Smooth muscle cell (in vitro differentiated cells): ENCODE data around the gene PLIN3. TPM values are rescaled to one million over a fixed set of nuclear protein-coding genes. Genes with fewer than 3 reads are reported as not detected.
A peak's percentile ranks its signal among the peaks of the same experiment; 100 is the strongest.
"Not testable (repeated sequence)": the region's sequence is repeated elsewhere in the genome, so short reads cannot be mapped to it uniquely, and the experiment has no call there.

Experiments
- DNase-seq: peaks from one replicate; lab custom pipeline; 2025; ENCODE audit not compliant: unreplicated experiment; lab: John Stamatoyannopoulos, UW
- H2AFZ ChIP-seq: fragments of 200-600 bp; sonication (generic); 2 replicates; pipeline ENCODE4 v1.6.0; 2016; ENCODE audit warnings: antibody characterized with exemption, low read depth, mild to moderate bottlenecking
- H3F3A ChIP-seq: fragments of 200-600 bp; sonication (generic); 2 replicates; pipeline ENCODE4 v1.6.0; 2017; ENCODE audit warnings: antibody characterized with exemption, low read depth
- H3K27ac ChIP-seq: fragments of 200-600 bp; sonication (generic); 2 replicates; pipeline ENCODE4 v1.5.1; 2016; ENCODE audit warnings: low read depth, mild to moderate bottlenecking
- H3K27me3 ChIP-seq: fragments of 200-600 bp; sonication (generic); 2 replicates; pipeline ENCODE4 v1.6.1; 2016; ENCODE audit warnings: low read depth, mild to moderate bottlenecking
- H3K36me3 ChIP-seq: fragments of 200-600 bp; sonication (generic); 2 replicates; pipeline ENCODE4 v1.5.1; 2016; ENCODE audit warnings: low read depth
- H3K4me1 ChIP-seq: fragments of 200-600 bp; sonication (generic); 2 replicates; pipeline ENCODE4 v1.5.1; 2016; ENCODE audit warnings: low read depth
- H3K4me2 ChIP-seq: fragments of 200-600 bp; sonication (generic); 2 replicates; pipeline ENCODE4 v1.6.0; 2016; ENCODE audit warnings: mild to moderate bottlenecking
- H3K4me3 ChIP-seq: fragments of 200-600 bp; sonication (generic); 2 replicates; pipeline ENCODE4 v1.5.1; 2016; ENCODE audit warnings: mild to moderate bottlenecking
- H3K79me2 ChIP-seq: fragments of 200-600 bp; sonication (generic); 2 replicates; pipeline ENCODE4 v1.6.0; 2016; ENCODE audit warnings: low read depth, mild to moderate bottlenecking
- H3K9ac ChIP-seq: fragments of 200-600 bp; sonication (generic); 2 replicates; pipeline ENCODE4 v1.6.0; 2016; ENCODE audit warnings: low read depth
- H3K9me3 ChIP-seq: fragments of 200-600 bp; sonication (generic); replicated peaks from 2 replicates; pipeline ENCODE4 v1.5.1; 2016; ENCODE audit warnings: low read depth
- H4K20me1 ChIP-seq: fragments of 200-600 bp; sonication (generic); 2 replicates; pipeline ENCODE4 v1.6.0; 2016; ENCODE audit warnings: low read depth
- WGBS: methylation state at CpG from one replicate; pipeline ENCODE4 v1.1.7; 2016; ENCODE audit warnings: low lambda C conversion rate; 5-methylcytosine and 5-hydroxymethylcytosine counted together
- polyA plus RNA-seq: library from polyadenylated mRNA; unstranded; fragments of >200 nt; fragmentation: Nextera tagmentation; extraction: Ambion mirVana; gene quantifications from 2 replicates; pipeline ENCODE4 v1.2.1, GENCODE V29; 2016
- total RNA-seq: library from RNA; depleted of rRNA; stranded (reverse); fragments of >200 nt; gene quantifications from 2 replicates; pipeline ENCODE4 v1.2.3, GENCODE V29; 2014
- TF ChIP-seq, protein P1 (sequence below): fragments of 200-600 bp; sonication (generic); IDR thresholded peaks from 2 replicates; pipeline ENCODE4 v1.5.1; 2017; ENCODE audit warnings: borderline replicate concordance, mild to moderate bottlenecking, antibody characterized with exemption; ENCODE audit not compliant: insufficient read depth, poor library complexity, severe bottlenecking

PLIN3 gene
- total and polyA plus RNA-seq, 2 experiments from 2014 or later: 102 to 202 TPM

DNA sequence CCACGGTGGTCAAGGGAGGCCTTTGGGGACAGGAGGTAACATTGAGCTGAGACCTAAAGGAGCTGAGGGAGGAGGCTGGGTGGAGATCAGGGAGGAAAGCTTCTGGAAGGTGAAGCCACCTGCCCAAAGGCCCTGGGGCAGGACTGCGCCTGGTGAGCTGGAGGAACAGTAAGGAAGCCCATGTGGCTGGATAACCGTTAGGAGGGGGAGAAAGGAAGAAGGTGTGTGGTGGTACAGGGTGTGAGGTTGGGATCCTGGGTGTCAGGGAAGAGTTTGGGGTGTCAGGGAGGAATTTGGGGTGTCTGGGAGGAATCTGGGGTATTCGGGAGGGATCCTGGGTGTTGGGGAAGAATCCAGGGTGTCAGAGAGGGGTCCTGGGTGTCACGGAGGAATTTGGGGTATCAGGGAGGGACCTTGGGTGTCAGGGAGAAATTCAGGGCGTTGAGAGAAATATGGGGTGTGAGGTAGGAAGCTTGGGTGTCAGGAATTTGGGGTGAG, 36.6 kb downstream of the PLIN3 start:
- TF ChIP-seq, protein P1, sequence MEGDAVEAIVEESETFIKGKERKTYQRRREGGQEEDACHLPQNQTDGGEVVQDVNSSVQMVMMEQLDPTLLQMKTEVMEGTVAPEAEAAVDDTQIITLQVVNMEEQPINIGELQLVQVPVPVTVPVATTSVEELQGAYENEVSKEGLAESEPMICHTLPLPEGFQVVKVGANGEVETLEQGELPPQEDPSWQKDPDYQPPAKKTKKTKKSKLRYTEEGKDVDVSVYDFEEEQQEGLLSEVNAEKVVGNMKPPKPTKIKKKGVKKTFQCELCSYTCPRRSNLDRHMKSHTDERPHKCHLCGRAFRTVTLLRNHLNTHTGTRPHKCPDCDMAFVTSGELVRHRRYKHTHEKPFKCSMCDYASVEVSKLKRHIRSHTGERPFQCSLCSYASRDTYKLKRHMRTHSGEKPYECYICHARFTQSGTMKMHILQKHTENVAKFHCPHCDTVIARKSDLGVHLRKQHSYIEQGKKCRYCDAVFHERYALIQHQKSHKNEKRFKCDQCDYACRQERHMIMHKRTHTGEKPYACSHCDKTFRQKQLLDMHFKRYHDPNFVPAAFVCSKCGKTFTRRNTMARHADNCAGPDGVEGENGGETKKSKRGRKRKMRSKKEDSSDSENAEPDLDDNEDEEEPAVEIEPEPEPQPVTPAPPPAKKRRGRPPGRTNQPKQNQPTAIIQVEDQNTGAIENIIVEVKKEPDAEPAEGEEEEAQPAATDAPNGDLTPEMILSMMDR: no peak
- DNase-seq: no peak
- Histone ChIP-seq H3K4me3 (peak overlapping the region; percentile 87), H3K36me3 (no peaks in the 10 kb centered on the region), H3F3A (no peaks in the 10 kb centered on the region), H3K9me3 (no peaks in the 10 kb centered on the region), H2AFZ (no peak overlapping the region), H3K27ac (peak overlapping the region; percentile 53), H4K20me1 (peaks cover 15% of the 10 kb centered on the region), H3K4me2 (peak overlapping the region; percentile 92), H3K27me3 (no peaks in the 10 kb centered on the region), H3K4me1 (no peaks in the 10 kb centered on the region), H3K9ac (peak overlapping the region; percentile 94), H3K79me2 (peaks cover 16% of the 10 kb centered on the region)
- 92% methylated on average over 6 of the region's 6 CpGs for WGBS

GRCh38 chr19:4830332-4830731, 37.1 kb downstream of the PLIN3 start:
- no peak overlapping the region for H2AFZ ChIP-seq
- peak overlapping the region; percentile 53 for H3K27ac ChIP-seq
- peaks cover 16% of the 10 kb centered on the region for H3K79me2 ChIP-seq
- H3F3A ChIP-seq: no peaks in the 10 kb centered on the region
- no peaks in the 10 kb centered on the region for H3K4me1 ChIP-seq
- peak overlapping the region; percentile 94 for H3K9ac ChIP-seq
- no peaks in the 10 kb centered on the region for H3K9me3 ChIP-seq
- H3K4me3 ChIP-seq: peak overlapping the region; percentile 87
- WGBS: 91% methylated on average over 6 of the region's 6 CpGs
- TF ChIP-seq, protein P1: no peak
- peaks cover 15% of the 10 kb centered on the region for H4K20me1 ChIP-seq
- DNase-seq: no peak
- H3K27me3 ChIP-seq: no peaks in the 10 kb centered on the region
- peak overlapping the region; percentile 92 for H3K4me2 ChIP-seq
- H3K36me3 ChIP-seq: no peaks in the 10 kb centered on the region

DNA sequence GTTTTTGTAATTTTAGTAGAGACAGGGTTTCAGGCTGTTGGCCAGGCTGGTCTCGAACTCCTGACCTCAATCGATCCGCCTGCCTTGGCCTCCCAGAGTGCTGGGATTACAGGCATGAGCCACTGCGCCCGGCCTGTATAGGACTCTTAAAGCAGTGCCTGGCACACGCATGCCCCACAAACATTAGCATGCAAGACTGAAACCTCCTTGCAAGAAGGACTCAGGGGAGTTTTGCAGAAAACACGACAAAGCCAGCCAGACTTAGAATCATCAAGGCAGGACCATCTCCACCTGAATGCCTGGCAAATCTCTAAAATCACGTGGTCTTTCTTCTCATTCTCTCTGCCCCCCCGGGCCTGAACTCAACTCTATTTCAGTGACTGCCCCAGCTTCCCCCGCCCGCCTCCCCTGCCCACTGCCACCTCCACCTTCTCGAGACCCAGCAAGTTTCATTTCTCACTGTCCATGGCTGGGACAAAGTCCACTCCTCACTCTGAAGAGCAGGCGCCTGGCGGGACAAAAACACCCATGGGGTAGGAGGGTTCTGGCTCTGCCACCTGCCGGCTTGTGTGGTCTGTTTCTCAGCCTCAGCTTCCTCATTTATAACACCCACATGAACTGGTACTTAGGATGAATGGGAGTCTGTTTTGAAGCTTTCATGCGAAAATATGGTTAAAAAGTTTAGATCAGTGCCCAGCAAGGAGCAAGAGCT, 38.3 kb downstream of the PLIN3 start:
- DNase-seq: no peak
- Histone ChIP-seq H3K4me2 (no peak overlapping the region), H3K27me3 (no peaks in the 10 kb centered on the region), H3K79me2 (peaks cover 16% of the 10 kb centered on the region), H3K36me3 (no peaks in the 10 kb centered on the region), H3K4me1 (no peaks in the 10 kb centered on the region), H2AFZ (no peak overlapping the region), H3F3A (no peaks in the 10 kb centered on the region), H4K20me1 (peaks cover 20% of the 10 kb centered on the region), H3K9me3 (no peaks in the 10 kb centered on the region), H3K9ac (no peak overlapping the region), H3K27ac (no peak overlapping the region), H3K4me3 (peak overlapping the region; percentile 8)
- WGBS: 86% methylated on average over 15 of the region's 16 CpGs
- TF ChIP-seq, protein P1: no peak

DNA sequence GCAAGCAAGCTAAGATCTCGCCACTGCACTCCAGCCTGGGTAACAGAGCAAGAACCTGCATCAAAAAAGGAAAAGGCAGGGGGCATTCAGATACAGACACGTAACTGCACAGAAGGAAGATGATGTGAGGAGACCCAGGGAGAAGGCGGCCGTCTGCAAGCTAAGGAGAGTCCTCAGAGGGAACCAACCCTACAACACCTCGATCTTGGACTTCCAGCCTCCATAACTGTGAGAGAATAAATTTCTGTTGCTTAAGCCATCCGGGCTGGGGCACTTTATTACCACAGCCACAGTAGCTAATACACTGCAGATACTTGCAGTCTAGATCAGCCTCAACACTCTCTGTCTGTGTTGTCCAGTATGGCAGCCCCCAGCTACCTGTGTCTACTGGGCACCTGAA, 43.9 kb downstream of the PLIN3 start:
- H3K36me3 ChIP-seq: no peaks in the 10 kb centered on the region
- H4K20me1 ChIP-seq: peaks cover 18% of the 10 kb centered on the region
- H2AFZ ChIP-seq: no peak overlapping the region
- H3K4me3 ChIP-seq: no peak overlapping the region
- TF ChIP-seq, protein P1: no peak
- no peaks in the 10 kb centered on the region for H3K27me3 ChIP-seq
- no peaks in the 10 kb centered on the region for H3K4me1 ChIP-seq
- H3K27ac ChIP-seq: no peak overlapping the region
- 90% methylated on average over 6 of the region's 6 CpGs for WGBS
- no peak for DNase-seq
- no peak overlapping the region for H3K9ac ChIP-seq
- no peaks in the 10 kb centered on the region for H3K9me3 ChIP-seq
- peaks cover 4% of the 10 kb centered on the region for H3K79me2 ChIP-seq
- H3K4me2 ChIP-seq: no peak overlapping the region
- H3F3A ChIP-seq: no peaks in the 10 kb centered on the region

- DNase-seq, H3K79me2 ChIP-seq, H3F3A ChIP-seq, H3K27ac ChIP-seq, H3K4me1 ChIP-seq, H3K4me2 ChIP-seq, H3K4me3 ChIP-seq, H3K36me3 ChIP-seq, H3K9me3 ChIP-seq, H2AFZ ChIP-seq, H3K27me3 ChIP-seq, H3K9ac ChIP-seq: not testable (repeated sequence)
- WGBS: 100% methylated on average over 7 of the region's 7 CpGs
- H4K20me1 ChIP-seq: peaks cover 18% of the 10 kb centered on the region
Observed at GRCh38 chr19:4822354-4822753, 45.1 kb downstream of the PLIN3 start.
